ENCODE data around the gene DDX50.
A peak's percentile ranks its signal among the peaks of the same experiment; 100 is the strongest.
"Not testable (repeated sequence)": the region's sequence is repeated elsewhere in the genome, so short reads cannot be mapped to it uniquely, and the experiment has no call there.

Gene DDX50

DNA sequence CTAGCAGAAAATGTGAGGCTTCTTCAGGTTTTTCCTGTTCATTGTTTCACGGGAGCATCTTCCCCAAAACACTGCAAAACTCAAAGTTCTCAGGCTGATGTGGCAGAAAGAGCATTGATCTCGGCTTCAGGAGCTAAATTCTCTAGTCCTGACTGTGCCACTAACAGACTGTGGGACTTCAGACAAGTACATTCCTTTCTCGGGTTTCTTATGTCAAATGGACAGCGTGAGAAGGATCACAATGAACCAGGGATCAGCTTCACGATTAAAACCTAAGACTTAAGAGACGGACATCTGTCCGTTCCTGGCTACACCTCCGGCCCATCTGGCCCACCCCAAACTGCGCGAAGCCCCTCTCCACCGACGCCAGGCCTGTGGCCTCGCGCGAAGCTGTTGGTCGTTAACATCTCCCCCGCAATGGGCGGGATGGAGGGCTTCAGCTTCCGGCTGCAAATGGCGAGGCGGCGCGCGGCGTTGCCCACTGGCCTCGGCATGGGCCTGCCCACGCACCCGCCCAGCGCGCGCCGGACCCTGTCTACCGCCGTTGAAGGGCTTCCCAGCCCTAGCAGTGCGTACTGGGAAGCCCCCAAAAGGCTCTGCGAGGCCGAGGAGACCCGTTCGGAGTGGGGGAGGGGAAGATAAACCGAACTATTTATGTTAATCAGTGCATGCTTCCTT is 549 bp upstream of the DDX50 start:
- no peak for DNase-seq (ENCODE audit: low read depth)

DNA sequence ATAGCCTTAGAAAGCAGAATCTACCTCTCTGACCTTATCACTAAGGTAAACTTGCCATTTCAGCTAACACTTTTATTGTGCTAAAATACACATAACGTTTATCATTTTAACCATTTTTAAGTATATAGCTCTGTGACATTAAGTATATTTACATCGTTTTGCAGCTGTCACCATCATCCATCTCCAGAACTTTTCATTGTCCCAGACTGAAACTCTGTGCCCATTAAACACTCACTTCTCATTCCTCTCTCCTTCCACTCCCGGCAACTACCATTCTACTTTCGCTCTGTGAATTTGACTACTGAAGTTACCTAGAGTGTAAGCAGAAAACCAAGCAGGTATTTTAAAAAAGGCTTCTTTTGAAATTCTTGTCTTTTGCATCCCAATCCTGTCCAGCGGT is 1.3 kb downstream of the DDX50 start:
- DNase-seq (ENCODE audit: low read depth) = no peak

DNA sequence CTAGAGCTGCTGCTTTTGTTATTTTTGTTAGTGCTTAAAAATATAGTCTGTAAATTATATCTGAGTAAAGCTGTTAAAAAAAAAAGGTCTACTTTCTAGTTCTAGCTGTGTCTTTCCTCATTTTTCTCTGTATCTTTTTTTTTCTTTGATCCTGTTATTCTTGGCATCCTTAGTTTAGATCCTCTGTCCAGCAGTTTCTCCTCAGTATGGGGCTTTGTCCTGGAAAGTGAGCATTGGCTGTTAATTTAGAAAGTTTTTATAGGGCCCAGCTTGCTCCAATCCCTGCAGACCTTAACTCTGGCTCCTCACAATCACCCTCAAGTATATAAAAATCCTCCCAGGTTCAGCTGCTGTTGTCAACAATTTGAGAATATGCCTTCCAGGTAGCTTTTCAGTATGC is 23.5 kb downstream of the DDX50 start:
- DNase-seq (ENCODE audit: low read depth) = no peak

DNA sequence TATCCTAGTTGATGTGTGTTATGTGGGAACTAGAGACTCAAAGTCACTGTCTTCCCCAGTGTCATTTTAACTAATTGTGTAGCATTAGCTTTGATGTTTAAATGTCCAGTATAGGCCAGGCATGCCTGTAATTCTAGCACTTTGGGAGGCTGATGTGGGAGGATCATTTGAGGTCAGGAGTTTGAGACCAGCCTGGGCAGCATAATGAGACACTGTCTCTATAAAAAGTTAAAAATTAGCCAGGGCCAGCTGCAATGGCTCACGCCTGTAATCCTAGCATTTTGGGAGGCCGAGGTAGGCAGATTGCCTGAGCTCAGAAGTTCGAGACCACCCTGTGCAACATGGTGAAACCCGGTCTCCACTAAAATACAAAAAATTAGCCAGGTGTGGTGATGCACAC is 24.4 kb downstream of the DDX50 start:
- DNase-seq (ENCODE audit: low read depth) = no peak

DNA sequence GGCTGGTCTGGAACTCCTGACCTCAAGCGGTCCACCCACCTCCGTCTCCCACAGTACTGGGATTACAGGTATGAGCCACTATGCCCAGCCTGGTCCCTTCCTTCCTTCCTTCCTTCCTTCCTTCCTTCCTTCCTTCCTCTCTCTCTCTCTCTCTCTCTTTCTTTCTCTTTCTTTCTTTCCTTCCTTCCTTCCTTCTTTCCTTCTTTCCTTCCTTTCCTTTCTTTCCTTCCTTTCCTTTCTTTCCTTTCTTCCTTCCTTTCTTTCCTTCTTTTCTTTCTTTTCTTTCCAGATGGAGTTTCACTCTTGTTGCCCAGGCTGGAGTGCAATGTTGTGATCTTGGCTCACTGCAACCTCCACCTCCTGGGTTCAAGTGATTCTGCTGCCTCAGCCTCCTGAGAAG is 28.0 kb downstream of the DDX50 start:
- DNase-seq (ENCODE audit: low read depth) = not testable (repeated sequence)

DNA sequence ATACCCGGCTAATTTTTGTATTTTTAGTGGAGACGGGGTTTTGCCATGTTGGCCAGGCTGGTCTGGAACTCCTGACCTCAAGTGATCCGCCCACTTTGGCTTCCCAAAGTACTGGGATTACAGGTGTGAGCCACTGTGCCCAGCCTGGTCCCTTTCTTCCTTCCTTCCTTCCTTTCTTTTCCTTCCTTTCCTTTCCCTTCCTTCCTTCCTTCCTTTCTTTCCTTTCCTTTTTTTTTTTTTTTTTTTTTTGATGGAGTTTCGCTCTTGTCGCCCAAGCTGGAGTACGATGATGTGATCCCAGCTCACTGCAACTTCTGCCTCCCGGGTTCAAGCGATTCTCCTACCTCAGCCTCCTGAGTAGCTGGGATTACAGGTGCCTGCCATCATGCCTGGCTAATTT is 28.8 kb downstream of the DDX50 start:
- not testable (repeated sequence) for DNase-seq (ENCODE audit: low read depth)

DNA sequence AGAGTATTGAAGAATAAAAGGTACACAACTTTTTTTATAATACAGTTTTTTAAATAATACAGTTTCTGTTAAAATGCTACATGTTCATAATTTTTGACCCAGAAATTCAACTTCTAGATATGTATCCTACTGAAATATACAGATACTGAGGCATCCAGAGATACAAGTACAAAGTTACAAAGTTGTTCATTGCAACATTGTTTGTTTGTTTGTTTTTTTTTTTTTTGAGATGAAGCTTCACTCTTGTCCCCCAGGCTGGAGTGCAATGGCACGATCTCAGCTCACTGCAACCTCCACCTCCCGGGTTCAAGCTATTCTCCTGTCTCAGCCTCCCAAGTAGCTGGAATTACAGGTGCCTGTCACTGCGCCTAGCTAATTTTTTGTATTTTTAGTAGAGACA is 31.7 kb downstream of the DDX50 start:
- not testable (repeated sequence) for DNase-seq (ENCODE audit: low read depth)

DNA sequence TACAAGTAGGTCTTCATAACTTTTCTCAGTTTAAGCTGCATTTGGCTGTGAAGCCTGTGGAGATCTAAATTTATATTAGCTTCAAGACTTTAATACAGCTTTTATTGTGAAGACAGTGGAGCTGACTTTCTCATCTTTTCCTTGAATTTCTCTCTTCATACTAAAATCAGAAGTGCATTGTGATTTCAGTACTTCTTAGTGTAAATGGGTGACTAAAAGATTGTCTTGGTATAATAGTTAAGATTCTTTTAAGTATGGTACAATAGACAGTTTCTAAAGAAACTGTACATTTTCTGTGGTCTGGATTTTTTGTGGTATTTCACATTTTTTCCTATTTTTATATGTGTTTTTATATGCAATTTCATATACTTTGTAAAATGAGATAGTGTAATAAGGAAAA is 33.9 kb downstream of the DDX50 start:
- no peak for DNase-seq (ENCODE audit: low read depth)

DNA sequence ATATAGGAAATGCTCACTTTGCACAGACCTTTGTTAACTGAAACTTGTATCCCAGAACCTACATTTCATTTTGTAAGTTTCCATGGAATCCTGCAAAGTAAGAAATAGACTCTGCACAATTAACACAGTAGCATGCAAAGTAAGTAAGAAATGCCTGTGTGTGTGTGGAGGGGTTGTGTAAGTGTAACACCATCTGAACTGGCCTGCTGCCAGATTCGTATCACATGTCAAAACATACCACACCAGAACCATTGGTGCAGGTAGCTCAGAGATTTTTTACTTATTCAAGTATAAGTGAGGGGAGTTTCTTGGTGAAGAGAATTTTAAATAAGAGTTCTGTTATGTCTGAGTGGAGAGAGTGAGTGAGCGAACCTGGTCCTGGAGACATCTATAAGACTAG is 37.0 kb downstream of the DDX50 start:
- DNase-seq (ENCODE audit: low read depth) = no peak

DNA sequence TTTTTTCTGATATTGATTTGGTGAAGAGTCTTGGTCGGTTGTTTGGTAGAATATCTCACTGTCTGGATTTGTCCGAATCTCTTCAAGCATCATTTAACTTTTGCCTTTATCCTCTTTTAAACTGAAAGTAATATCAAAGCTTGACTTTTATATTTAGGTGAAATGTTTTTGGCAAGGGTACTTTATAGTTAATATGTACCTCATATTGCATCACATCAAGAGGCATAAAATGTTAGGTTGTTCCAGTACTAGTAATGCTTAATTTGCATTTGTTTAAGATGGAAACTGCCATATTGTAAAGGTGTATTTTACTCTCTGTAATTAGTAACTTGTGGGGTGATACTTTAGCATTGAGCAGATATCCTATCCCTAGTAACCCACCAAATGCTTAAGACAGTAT is 37.8 kb downstream of the DDX50 start:
- DNase-seq (ENCODE audit: low read depth) = no peak

DNA sequence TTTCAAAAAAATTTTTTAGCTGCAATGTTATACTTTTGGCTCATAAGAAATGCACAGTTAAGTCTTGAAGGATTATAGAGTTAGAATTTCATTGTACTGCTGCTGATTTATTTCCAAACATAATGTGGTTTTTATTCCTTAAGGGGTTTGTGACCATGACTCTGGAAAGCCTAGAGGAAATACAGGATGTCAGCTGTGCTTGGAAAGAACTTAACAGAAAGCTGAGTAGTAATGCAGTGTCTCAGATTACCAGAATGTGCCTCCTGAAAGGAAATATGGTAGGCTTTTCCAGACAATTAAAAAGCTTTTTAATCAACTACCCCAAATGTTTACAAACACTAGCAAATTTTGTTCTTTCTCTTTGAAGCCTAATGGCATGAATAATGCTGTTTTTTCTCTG is 39.8 kb downstream of the DDX50 start:
- not testable (repeated sequence) for DNase-seq (ENCODE audit: low read depth)

DNA sequence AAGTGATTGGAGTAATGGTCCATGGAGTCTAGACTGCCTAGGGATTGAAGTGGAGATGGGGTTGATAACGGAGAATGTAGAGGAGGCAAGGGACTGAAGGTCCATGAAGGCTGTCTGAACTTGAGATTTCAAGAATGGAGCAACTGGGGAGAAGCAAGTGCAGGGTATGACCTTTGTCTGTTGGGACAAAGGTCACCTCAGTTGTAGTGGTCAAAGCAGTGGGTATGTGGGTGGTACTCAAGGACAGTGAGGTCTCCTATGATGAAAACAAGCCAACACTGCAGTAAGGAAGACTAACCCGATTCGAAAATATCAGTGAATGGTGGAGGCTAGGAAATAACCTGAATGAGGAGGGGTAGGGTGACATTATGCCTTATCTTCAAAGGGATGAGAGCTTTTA is 49.5 kb downstream of the DDX50 start:
- no peak for DNase-seq (ENCODE audit: low read depth)

DNA sequence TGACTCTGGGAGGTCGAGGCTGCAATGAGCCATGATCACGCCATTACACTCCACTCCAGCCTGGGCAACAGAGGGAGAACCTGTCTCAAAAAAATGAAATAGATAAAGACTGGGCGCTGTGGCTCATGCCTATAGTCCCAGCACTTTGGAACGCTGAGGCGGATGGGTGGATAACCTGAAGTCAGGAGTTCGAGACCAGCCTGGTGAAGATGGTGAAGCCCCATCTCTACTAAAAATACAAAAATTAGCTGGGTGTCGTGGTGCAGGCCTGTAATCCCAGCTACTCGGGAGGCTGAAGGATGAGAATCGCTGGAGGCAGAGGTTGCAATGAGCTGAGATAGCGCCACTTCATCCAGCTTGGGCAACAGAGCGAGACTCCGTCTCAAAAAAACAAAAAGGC is 53.8 kb downstream of the DDX50 start:
- no peak for DNase-seq (ENCODE audit: low read depth)

DNA sequence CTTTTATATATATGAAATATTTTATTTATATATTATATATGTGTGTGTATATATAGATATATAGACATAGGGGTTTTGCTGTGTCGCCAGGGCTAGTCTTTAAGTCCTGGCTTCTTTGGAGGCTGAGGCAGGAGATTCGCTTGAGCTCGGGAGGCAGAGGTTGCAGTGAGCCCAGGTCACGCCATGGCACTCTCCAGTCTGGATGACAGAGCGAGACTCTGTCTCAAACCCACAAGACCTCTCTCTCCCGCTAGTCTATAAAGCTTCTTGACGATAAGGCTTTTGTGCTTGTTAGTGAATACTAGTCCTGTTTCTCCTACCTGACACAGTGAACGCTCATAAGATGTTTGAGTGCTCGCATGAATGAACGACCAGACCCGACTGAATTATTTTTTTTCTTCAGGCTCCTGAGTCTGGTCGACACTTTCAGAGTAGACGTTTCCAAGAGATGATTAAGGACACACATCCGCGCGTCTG is 54.3 kb downstream of the DDX50 start:
- DNase-seq (ENCODE audit: low read depth) = no peak

DNA sequence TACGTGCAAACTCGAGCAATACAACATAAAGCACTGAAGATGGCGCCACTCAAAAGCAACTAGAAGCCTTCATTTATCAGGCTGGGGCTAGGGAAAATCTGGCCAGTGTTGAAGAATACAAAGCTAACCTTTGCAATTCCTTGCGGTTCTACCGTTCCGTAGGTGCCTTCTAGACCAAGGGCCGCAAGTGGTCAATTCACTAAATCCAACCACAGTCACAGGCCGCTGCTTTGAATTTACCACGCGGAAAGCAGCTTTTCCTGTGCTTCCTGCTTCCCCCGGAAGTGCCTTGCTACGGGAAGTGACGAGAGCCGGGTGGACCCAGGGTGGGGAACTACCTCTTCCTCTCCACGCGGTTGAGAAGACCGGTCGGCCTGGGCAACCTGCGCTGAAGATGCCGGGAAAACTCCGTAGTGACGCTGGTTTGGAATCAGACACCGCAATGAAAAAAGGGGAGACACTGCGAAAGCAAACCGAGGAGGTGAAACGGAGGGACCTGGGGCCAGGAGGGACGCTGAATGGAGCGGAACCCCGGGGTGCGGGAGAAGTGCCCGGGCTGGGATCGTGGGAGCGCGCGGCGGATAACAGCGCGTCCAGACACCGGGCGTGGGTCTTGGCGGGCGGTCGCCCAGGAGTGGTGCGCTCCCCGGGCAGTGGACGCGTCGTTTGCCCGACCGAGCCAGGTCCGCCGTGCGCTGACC is 54.9 kb downstream of the DDX50 start, which contains the start of gene DDX21:
DDX21 (plus strand) TSS at position 339 of the 701 bp plus-strand sequence; CDS start at position 395, 56 bp downstream.
- peak; percentile 83 for DNase-seq (ENCODE audit: low read depth)

DNA sequence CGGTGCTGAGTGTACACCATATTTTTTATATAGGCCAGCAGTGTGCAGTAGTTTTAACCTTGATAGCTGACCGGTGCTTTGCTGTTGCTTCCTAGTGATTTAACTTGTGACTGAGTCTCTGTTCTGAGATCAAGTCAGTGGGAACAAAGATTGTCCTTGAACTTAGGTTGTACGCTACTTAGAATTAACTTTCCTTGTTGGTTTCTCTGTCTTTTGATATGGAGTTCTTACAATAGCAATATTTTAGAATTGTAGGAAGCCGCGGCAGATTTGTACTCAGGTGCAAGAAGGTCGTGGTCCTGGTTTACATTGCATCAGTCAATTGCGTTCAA is 56.1 kb downstream of the DDX50 start:
- DNase-seq (ENCODE audit: low read depth) = no peak

DNA sequence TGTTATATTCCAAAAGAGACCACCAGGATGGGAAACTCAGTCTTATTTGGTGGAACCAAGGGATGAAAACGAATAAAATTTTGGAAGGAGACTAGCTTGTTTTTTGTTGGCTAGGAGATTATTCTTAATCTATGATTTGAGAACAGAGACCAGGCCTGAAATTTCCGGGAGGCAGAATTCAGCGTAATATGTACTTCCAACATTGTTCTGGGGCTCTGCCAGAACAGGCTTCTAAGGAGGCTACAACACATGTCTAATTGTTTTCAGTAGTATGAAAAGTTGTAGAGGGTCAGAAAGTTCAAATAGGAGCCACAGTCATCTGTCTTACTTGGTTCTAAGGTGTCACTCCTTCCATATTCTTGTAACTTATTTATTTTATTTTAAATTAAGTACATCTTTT is 56.5 kb downstream of the DDX50 start:
- DNase-seq (ENCODE audit: low read depth) = no peak

DNA sequence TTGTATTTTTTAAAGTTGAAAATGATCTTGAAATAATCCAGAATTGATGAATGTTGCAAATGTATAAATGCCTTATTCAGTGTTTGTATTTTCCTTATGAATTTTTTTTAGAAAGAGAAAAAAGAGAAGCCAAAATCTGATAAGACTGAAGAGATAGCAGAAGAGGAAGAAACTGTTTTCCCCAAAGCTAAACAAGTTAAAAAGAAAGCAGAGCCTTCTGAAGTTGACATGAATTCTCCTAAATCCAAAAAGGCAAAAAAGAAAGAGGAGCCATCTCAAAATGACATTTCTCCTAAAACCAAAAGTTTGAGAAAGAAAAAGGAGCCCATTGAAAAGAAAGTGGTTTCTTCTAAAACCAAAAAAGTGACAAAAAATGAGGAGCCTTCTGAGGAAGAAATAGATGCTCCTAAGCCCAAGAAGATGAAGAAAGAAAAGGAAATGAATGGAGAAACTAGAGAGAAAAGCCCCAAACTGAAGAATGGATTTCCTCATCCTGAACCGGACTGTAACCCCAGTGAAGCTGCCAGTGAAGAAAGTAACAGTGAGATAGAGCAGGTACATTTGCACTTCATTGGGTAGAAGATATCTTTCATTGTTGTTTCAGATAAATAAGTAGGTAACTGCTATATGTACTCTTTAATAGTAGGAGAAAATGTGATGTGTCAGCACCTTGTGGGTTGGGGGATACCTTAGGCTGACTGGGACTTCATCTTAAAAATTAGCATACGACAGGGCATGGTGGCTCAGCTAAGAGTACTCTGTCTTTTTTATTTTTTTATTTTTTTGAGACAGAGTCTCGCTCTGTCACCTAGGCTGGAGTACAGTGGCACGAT is 58.8 kb downstream of the DDX50 start:
- no peak for DNase-seq (ENCODE audit: low read depth)

DNA sequence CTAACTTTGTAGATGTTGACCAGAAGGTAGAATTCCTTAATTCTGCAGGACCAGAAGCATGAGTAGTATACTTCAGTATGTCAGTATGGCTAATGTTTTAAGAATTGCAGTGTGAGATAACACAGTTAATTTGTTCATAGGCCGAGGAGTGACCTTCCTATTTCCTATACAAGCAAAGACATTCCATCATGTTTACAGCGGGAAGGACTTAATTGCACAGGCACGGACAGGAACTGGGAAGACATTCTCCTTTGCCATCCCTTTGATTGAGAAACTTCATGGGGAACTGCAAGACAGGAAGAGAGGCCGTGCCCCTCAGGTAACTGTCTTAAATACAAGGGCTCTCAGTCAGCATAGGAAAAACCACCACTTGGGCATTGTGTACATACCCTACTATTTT is 62.0 kb downstream of the DDX50 start:
- no peak for DNase-seq (ENCODE audit: low read depth)

DNA sequence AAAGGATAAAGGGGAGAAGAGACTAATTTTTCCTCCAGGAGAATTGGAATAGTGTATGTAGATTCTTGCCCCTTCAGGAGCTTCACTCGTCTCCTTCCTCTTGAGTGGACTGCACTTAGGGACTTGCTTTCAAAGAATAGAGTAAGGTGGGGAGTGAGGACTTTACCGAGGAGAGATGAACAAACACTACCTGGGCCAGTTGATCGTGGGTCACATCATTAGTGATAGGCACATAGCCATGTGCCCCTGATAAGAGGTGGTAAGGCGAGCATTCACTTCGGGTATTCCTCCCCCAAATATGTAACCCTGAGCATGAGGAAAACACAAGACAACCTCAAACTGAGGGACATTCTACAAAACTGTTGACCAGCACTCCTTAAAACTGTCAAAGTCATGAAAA is 72.9 kb downstream of the DDX50 start:
- DNase-seq (ENCODE audit: low read depth) = no peak

DNA sequence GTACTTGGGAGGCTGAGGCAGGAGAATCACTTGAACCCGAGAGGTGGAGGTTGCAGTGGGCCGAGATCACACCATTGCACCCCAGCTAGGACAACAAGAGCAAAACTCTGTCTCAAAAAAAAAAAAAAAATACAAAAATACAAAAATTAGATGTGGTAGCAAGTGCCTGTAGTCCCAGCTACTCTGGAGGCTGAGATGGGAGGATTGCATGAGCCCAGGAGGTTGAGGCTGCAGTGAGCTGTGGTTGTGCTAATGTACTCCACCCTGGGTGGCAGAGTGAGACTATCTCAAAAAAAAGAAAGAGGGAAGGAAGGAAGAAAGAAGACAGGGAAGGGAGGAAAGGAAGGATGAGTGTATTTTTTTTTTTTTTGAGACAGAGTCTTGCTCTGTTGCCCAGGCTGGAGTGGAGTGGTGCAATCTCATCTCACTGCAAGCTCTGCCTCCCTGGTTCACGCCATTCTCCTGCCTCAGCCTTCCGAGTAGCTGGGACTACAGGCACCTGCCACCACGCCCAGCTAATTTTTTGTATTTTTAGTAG is 74.9 kb downstream of the DDX50 start:
- DNase-seq (ENCODE audit: low read depth) = not testable (repeated sequence)

DNA sequence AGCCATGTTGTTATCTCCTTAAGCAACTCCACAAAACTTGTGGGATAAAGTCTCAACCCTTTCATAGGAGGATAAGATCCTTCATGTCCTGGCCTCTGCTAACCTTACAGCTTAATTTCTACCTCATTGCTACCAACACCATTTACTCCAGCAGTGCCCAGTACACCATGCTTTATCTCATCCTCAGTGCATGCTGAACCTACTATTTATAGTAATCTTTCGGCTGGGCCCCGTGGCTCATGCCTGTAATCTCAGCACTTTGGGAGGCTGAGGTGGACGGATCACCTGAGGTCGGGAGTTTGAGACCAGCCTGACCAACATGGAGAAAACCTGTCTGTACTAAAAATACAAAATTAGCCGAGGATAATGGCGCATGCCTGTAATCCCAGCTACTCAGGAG is 78.6 kb downstream of the DDX50 start:
- DNase-seq (ENCODE audit: low read depth) = not testable (repeated sequence)

DNA sequence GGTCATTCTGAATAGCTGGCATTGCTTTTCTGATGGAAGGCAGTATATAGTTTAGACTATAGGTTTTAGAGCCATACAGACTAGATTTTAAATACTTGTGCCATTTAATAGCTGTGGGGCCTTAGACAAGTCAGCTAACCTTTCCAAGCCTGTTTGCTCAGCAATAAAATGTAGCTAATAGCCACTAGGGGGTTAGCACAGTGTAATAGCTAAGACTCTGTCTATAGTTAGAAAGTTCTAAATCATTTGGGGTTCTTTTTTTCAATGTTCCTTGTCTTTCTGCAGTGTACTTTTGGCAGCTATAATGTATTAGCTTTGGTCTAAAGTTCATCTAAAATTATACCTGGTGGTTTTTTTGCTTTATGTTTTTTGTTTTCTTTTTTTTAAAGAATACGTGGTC is 80.0 kb downstream of the DDX50 start:
- no peak for DNase-seq (ENCODE audit: low read depth)
